ENCODE results near the gene DLG2.

Gene DLG2

GRCh38 chr11:84962018-84962417 lies 665.1 kb downstream of the DLG2 start:
- Histone ChIP-seq H3K4me1 (ENCODE audit: control insufficient read depth, insufficient read depth, low read length) (no peaks in the 10 kb centered on the region), H3K4me3 (ENCODE audit: low read length) (no peak overlapping the region), H3K9ac (ENCODE audit: low read depth, low read length) (no peak overlapping the region), H3K9me3 (replicated peaks; ENCODE audit: low read length) (no peaks in the 10 kb centered on the region), H3K27me3 (ENCODE audit: control insufficient read depth, insufficient read depth, low read length) (no peaks in the 10 kb centered on the region), H3K4me2 (ENCODE audit: low read length) (no peak overlapping the region), H3K36me3 (ENCODE audit: insufficient read depth, low read length) (no peaks in the 10 kb centered on the region)

DNA sequence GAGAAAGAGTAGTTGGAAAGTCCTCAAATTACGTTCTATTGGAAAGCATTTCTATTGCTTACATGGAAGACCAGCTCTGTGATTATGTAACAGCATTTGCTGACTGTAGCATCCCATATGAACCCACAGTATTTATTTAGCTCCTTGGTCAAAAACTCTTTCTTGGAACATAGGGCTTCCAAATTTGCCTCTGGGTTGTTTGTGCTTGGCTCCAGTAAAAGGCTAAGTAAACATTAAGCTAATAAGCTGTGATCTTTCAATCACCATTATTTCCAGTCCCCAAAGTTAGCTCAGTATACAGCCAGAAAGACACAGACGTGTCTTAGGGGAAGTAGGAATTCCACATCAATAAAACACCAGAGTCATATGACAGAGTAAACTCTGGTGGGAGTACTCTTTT lies 668.8 kb downstream of the DLG2 start:
- Histone ChIP-seq H3K27me3 (ENCODE audit: control insufficient read depth, insufficient read depth, low read length) (no peaks in the 10 kb centered on the region), H3K4me2 (ENCODE audit: low read length) (no peak overlapping the region), H3K36me3 (ENCODE audit: insufficient read depth, low read length) (no peaks in the 10 kb centered on the region), H3K4me3 (ENCODE audit: low read length) (no peak overlapping the region), H3K9me3 (replicated peaks; ENCODE audit: low read length) (no peaks in the 10 kb centered on the region), H3K9ac (ENCODE audit: low read depth, low read length) (no peak overlapping the region), H3K4me1 (ENCODE audit: control insufficient read depth, insufficient read depth, low read length) (no peaks in the 10 kb centered on the region)

GRCh38 chr11:84950569-84951270 lies 676.4 kb downstream of the DLG2 start:
- H3K9me3 ChIP-seq (replicated peaks; ENCODE audit: low read length), result no peaks in the 10 kb centered on the region
- no peaks in the 10 kb centered on the region for H3K27me3 ChIP-seq (ENCODE audit: control insufficient read depth, insufficient read depth, low read length)
- no peak overlapping the region for H3K4me2 ChIP-seq (ENCODE audit: low read length)
- no peaks in the 10 kb centered on the region for H3K4me1 ChIP-seq (ENCODE audit: control insufficient read depth, insufficient read depth, low read length)
- H3K36me3 ChIP-seq (ENCODE audit: insufficient read depth, low read length), result no peaks in the 10 kb centered on the region
- H3K4me3 ChIP-seq (ENCODE audit: low read length), result no peak overlapping the region
- no peak overlapping the region for H3K9ac ChIP-seq (ENCODE audit: low read depth, low read length)

- H3K27me3 ChIP-seq (ENCODE audit: control insufficient read depth, insufficient read depth, low read length), result no peaks in the 10 kb centered on the region
- no peak overlapping the region for H3K4me2 ChIP-seq (ENCODE audit: low read length)
- H3K36me3 ChIP-seq (ENCODE audit: insufficient read depth, low read length), result no peaks in the 10 kb centered on the region
- H3K9ac ChIP-seq (ENCODE audit: low read depth, low read length), result no peak overlapping the region
- H3K4me3 ChIP-seq (ENCODE audit: low read length), result no peak overlapping the region
- no peaks in the 10 kb centered on the region for H3K9me3 ChIP-seq (replicated peaks; ENCODE audit: low read length)
- no peaks in the 10 kb centered on the region for H3K4me1 ChIP-seq (ENCODE audit: control insufficient read depth, insufficient read depth, low read length)
These were observed 679.1 kb downstream of the DLG2 start for GRCh38 chr11:84947970-84948580.

DNA sequence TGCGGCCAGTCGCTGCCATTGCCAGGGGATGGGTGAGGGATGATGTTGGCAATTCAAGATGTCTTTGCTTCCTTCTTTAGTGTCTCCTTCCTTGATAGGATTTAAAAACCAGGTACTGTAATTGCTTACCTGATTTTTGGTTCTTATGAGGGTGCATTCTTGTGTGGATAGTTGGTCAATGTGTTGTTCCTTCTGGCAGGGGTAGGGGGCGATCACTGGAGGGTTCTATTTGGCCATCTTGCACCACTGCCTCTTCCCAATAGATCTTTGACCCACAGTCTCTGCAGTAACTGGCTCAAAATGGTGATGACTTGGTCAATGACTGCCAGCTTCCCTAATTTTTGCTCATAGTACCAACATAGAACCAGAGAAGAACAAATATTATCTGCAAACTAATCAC lies 680.1 kb downstream of the DLG2 start:
- H3K27me3 ChIP-seq (ENCODE audit: control insufficient read depth, insufficient read depth, low read length), result no peaks in the 10 kb centered on the region
- no peak overlapping the region for H3K4me3 ChIP-seq (ENCODE audit: low read length)
- no peak overlapping the region for H3K4me2 ChIP-seq (ENCODE audit: low read length)
- no peaks in the 10 kb centered on the region for H3K36me3 ChIP-seq (ENCODE audit: insufficient read depth, low read length)
- H3K9ac ChIP-seq (ENCODE audit: low read depth, low read length), result no peak overlapping the region
- H3K4me1 ChIP-seq (ENCODE audit: control insufficient read depth, insufficient read depth, low read length), result no peaks in the 10 kb centered on the region
- H3K9me3 ChIP-seq (replicated peaks; ENCODE audit: low read length), result no peaks in the 10 kb centered on the region

GRCh38 chr11:84930863-84931262 lies 696.3 kb downstream of the DLG2 start:
- Histone ChIP-seq H3K9ac (ENCODE audit: low read depth, low read length) (no peak overlapping the region), H3K4me3 (ENCODE audit: low read length) (no peak overlapping the region), H3K36me3 (ENCODE audit: insufficient read depth, low read length) (no peaks in the 10 kb centered on the region), H3K27me3 (ENCODE audit: control insufficient read depth, insufficient read depth, low read length) (no peaks in the 10 kb centered on the region), H3K4me2 (ENCODE audit: low read length) (no peak overlapping the region), H3K9me3 (replicated peaks; ENCODE audit: low read length) (no peaks in the 10 kb centered on the region), H3K4me1 (ENCODE audit: control insufficient read depth, insufficient read depth, low read length) (no peaks in the 10 kb centered on the region)

DNA sequence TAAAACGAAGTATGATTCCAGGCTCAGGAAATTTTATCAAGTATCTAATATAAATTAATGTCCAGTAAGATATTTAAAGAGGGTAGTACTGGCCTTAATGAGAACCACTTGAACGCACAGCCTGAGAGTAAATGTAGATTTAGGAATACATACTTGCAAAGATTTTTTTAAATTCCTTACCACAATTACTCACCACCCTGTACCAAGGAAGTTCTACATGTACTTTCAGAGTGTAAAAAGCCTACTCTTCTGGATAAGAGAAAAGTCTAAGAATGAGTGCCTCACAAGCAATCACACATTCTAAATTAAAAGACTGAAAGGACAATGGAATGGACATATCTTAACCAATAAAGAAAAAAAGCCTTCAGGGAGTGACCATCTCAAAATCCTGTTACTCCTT lies 697.4 kb downstream of the DLG2 start:
- no peaks in the 10 kb centered on the region for H3K27me3 ChIP-seq (ENCODE audit: control insufficient read depth, insufficient read depth, low read length)

GRCh38 chr11:84924154-84924692 lies 702.9 kb downstream of the DLG2 start:
- peaks cover 22% of the 10 kb centered on the region for H3K27me3 ChIP-seq (ENCODE audit: control insufficient read depth, insufficient read depth, low read length)
- no peak overlapping the region for H3K4me2 ChIP-seq (ENCODE audit: low read length)
- H3K4me1 ChIP-seq (ENCODE audit: control insufficient read depth, insufficient read depth, low read length), result peaks cover 4% of the 10 kb centered on the region
- no peaks in the 10 kb centered on the region for H3K9me3 ChIP-seq (replicated peaks; ENCODE audit: low read length)
- no peaks in the 10 kb centered on the region for H3K36me3 ChIP-seq (ENCODE audit: insufficient read depth, low read length)
- no peak overlapping the region for H3K9ac ChIP-seq (ENCODE audit: low read depth, low read length)
- no peak overlapping the region for H3K4me3 ChIP-seq (ENCODE audit: low read length)

More for the DNA sequence above, 697.4 kb downstream of the DLG2 start:
- Histone ChIP-seq H3K4me1 (ENCODE audit: control insufficient read depth, insufficient read depth, low read length) (no peaks in the 10 kb centered on the region), H3K4me3 (ENCODE audit: low read length) (no peak overlapping the region), H3K9me3 (replicated peaks; ENCODE audit: low read length) (no peaks in the 10 kb centered on the region), H3K36me3 (ENCODE audit: insufficient read depth, low read length) (no peaks in the 10 kb centered on the region), H3K9ac (ENCODE audit: low read depth, low read length) (no peak overlapping the region), H3K4me2 (ENCODE audit: low read length) (no peak overlapping the region)

GRCh38 chr11:84923489-84923888 lies 703.7 kb downstream of the DLG2 start:
- peaks cover 4% of the 10 kb centered on the region for H3K4me1 ChIP-seq (ENCODE audit: control insufficient read depth, insufficient read depth, low read length)
- no peak overlapping the region for H3K4me3 ChIP-seq (ENCODE audit: low read length)
- peaks cover 22% of the 10 kb centered on the region for H3K27me3 ChIP-seq (ENCODE audit: control insufficient read depth, insufficient read depth, low read length)
- H3K4me2 ChIP-seq (ENCODE audit: low read length), result no peak overlapping the region
- H3K9ac ChIP-seq (ENCODE audit: low read depth, low read length), result no peak overlapping the region
- H3K36me3 ChIP-seq (ENCODE audit: insufficient read depth, low read length), result no peaks in the 10 kb centered on the region
- H3K9me3 ChIP-seq (replicated peaks; ENCODE audit: low read length), result no peaks in the 10 kb centered on the region

DNA sequence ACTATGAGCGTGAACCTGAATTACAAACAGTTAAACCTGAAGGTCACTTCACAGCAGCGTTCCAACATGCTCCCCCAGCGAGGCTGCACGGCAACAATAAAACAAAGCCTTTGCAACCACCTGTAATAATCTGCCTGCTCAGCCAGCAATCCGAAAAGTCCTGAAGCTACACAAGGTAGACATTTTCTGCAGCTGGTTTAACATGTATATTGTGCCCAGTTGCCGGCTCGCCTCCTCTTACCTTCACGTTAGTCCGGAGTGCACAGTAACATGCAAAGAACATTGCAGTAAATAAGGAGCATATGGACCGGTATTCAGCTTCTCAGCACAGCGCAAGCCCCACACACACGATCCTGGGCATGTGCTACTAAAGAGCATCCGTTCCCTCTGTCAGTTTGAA lies 704.3 kb downstream of the DLG2 start:
- Histone ChIP-seq H3K4me1 (ENCODE audit: control insufficient read depth, insufficient read depth, low read length) (peaks cover 4% of the 10 kb centered on the region), H3K4me3 (ENCODE audit: low read length) (no peak overlapping the region), H3K36me3 (ENCODE audit: insufficient read depth, low read length) (no peaks in the 10 kb centered on the region), H3K9ac (ENCODE audit: low read depth, low read length) (no peak overlapping the region), H3K27me3 (ENCODE audit: control insufficient read depth, insufficient read depth, low read length) (peaks cover 22% of the 10 kb centered on the region), H3K9me3 (replicated peaks; ENCODE audit: low read length) (no peaks in the 10 kb centered on the region), H3K4me2 (ENCODE audit: low read length) (peak overlapping the region; percentile 60)

DNA sequence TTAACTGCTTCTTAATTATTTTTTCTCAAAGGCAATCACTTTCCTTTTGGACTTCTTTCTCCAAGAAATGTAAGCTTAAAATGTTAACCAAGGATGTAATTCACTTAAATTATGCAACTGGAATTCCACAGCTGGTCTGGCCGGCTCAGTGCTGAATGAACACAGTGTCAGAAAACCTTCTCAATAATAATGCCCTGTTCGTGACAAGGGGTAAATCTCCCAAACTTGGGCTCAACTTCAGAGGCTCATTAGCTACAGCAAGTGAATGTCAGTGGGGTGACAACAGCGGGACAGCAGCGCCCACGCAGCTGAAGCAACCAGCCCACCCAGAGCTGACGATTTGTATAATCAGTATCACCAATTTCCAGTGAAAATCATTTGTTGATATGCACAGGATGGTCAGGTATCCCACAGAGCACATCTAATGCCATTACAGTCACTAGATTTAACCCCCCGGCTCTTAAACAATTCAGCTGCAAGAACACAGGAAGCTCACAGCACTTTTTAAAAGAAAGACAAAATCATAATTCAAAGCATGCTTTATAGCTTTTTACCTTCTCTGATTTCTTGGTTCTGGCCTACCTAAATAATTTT lies 704.8 kb downstream of the DLG2 start:
- no peaks in the 10 kb centered on the region for H3K36me3 ChIP-seq (ENCODE audit: insufficient read depth, low read length)
- peaks cover 4% of the 10 kb centered on the region for H3K4me1 ChIP-seq (ENCODE audit: control insufficient read depth, insufficient read depth, low read length)
- no peak overlapping the region for H3K9ac ChIP-seq (ENCODE audit: low read depth, low read length)
- peaks cover 22% of the 10 kb centered on the region for H3K27me3 ChIP-seq (ENCODE audit: control insufficient read depth, insufficient read depth, low read length)
- no peak overlapping the region for H3K4me3 ChIP-seq (ENCODE audit: low read length)
- H3K9me3 ChIP-seq (replicated peaks; ENCODE audit: low read length), result no peaks in the 10 kb centered on the region
- H3K4me2 ChIP-seq (ENCODE audit: low read length), result peak overlapping the region; percentile 60

Data from skeletal muscle satellite cell (primary cell).